ENCODE measurements around the gene SH3RF3. TPM values are rescaled to one million over a fixed set of nuclear protein-coding genes. Genes with fewer than 3 reads are reported as not detected.

The SH3RF3 gene
- total and polyA plus RNA-seq, 10 of the 15 experiments (the other 5 are each of a cell fraction or from before 2014, with no cell fraction given), result 0.08 to 8.8 (median 2.3) TPM

DNA sequence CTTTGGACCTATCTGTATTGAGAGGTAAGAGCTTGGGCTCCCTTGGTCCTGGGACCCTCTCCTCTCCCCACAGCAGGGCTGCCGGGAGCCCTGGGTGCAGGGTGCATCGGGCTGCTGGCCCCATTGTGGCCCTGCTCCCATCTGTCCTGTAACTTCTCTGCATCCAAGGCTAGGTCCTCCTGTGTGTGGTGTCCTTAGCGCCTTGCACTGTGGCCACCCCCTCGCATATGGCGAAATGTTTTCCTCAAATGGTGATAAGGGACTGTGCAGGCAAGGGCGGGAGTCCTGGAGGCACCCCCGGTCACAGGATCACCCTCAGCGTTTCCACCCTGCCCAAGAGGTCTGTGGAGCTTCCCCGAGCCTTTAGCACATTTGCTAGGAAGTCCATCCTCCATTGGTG, 208.2 kb downstream of the SH3RF3 start:
- Histone ChIP-seq H3K36me3 (ENCODE audit: control insufficient read depth in 2 of 2, insufficient read depth in 2 of 2, low read length in 1 of 2) (no peaks in the 10 kb centered on the region), H3K9me3 (replicated peaks; ENCODE audit: control insufficient read depth, insufficient read depth, low read length) (no peaks in the 10 kb centered on the region), H3K4me2 (ENCODE audit: control insufficient read depth, insufficient read depth) (no peak overlapping the region), H3K4me3 (no peak overlapping the region), H3K79me2 (ENCODE audit: control insufficient read depth, insufficient read depth, low read length) (no peaks in the 10 kb centered on the region), H3K27me3 (replicated peaks in 1 of 2; ENCODE audit: control insufficient read depth in 2 of 2, insufficient read depth in 2 of 2, low read length in 1 of 2) (no peaks in the 10 kb centered on the region), H3K27ac (ENCODE audit: control insufficient read depth, insufficient read depth) (no peak overlapping the region), H4K20me1 (ENCODE audit: control insufficient read depth, insufficient read depth) (no peaks in the 10 kb centered on the region), H2AFZ (ENCODE audit: control insufficient read depth, low read depth, low read length) (no peak overlapping the region), H3K4me1 (ENCODE audit: control insufficient read depth, insufficient read depth, low read length) (peaks cover 29% of the 10 kb centered on the region), H3K9ac (ENCODE audit: control insufficient read depth, insufficient read depth, low read length) (no peak overlapping the region)
- ChIA-PET CTCF (no interaction called here), RAD21 (ENCODE audit: unreplicated experiment) (no interaction called here), POLR2A (no interaction called here), SMC1A (ENCODE audit: uncharacterized antibody, unreplicated experiment) (no interaction called here)
- intact Hi-C loops (cut with micrococcal nuclease; ENCODE audit: unreplicated experiment), result loop anchor here (10.0 kb wide), 1 partner anchor 122 kb away; no protein-coding TSS in a partner anchor
- BruUV-seq (replicated peaks), result no TSS peak
- ATAC-seq (no peak), FAIRE-seq (no peak), DNase-seq (ENCODE audit: low read depth, low spot score) (no peak)
- TF ChIP-seq IRF4 (IDR thresholded peaks at IDR 0.05; ENCODE audit: low read depth, low read length), result no peak
- 46% methylated on average over 9 of the region's 9 CpGs for WGBS (ENCODE audit: insufficient coverage, insufficient replicate concordance, low lambda C conversion rate, missing lambda C conversion rate)
- in situ Hi-C loops (cut with MboI), result no loop called here

DNA sequence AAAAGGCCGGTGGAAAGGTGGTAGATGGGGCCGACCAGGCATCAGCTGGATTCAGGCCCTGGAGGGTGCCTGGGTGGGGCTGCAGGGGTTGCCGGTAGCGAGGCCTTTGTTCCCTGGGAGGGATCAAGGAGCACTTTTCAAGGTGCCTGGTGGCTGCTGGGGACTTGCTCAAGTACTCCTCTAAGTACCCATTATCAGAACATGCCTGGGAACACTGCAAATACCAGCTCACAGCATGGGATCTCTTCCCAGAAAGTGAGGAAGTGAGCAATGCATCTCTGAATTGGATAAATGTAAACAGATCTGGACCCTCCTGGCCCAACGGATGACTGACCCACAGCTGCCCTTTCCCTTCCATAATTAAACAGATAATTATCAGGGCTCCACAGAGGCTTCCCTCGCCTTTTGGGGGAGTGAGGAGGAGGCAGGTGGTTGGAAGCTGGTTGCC, 210.5 kb downstream of the SH3RF3 start:
- SMC1A ChIA-PET (ENCODE audit: uncharacterized antibody, unreplicated experiment), result interaction anchor here (0.8 kb wide), 1 partner anchor 209 kb away, joined by 3 read pairs; no protein-coding TSS in a partner anchor
- Histone ChIP-seq H3K9me3 (replicated peaks; ENCODE audit: control insufficient read depth, insufficient read depth, low read length) (no peaks in the 10 kb centered on the region), H3K4me1 (ENCODE audit: control insufficient read depth, insufficient read depth, low read length) (peaks cover 12% of the 10 kb centered on the region), H3K27me3 (replicated peaks in 1 of 2; ENCODE audit: control insufficient read depth in 2 of 2, insufficient read depth in 2 of 2, low read length in 1 of 2) (no peaks in the 10 kb centered on the region), H3K27ac (ENCODE audit: control insufficient read depth, insufficient read depth) (no peak overlapping the region), H3K79me2 (ENCODE audit: control insufficient read depth, insufficient read depth, low read length) (no peaks in the 10 kb centered on the region), H4K20me1 (ENCODE audit: control insufficient read depth, insufficient read depth) (no peaks in the 10 kb centered on the region), H3K9ac (ENCODE audit: control insufficient read depth, insufficient read depth, low read length) (no peak overlapping the region), H3K4me3 (no peak overlapping the region), H3K36me3 (ENCODE audit: control insufficient read depth in 2 of 2, insufficient read depth in 2 of 2, low read length in 1 of 2) (no peaks in the 10 kb centered on the region), H3K4me2 (ENCODE audit: control insufficient read depth, insufficient read depth) (no peak overlapping the region), H2AFZ (ENCODE audit: control insufficient read depth, low read depth, low read length) (no peak overlapping the region)
- POLR2A ChIA-PET, result interaction anchor here (0.5 kb wide), 1 partner anchor 35 kb away, joined by 3 read pairs; no protein-coding TSS in a partner anchor
- RAD21 ChIA-PET (ENCODE audit: unreplicated experiment), result no interaction called here
- ATAC-seq (no peak), DNase-seq (ENCODE audit: low read depth, low spot score) (no peak), FAIRE-seq (no peak)
- no TSS peak for BruUV-seq (replicated peaks)
- in situ Hi-C loops (cut with MboI), result no loop called here
- CTCF ChIA-PET, result interaction anchor here (0.6 kb wide), 1 partner anchor 13 kb away, joined by 4 read pairs; no protein-coding TSS in a partner anchor
- TF ChIP-seq JUNB (IDR thresholded peaks at IDR 0.05) (no peak), NRF1 (conservative IDR thresholded peaks at IDR 0.05; ENCODE audit: low read depth, low read length) (no peak), POU2F2 (IDR thresholded peaks at IDR 0.05; ENCODE audit: borderline replicate concordance, low read depth, low read length) (no peak)
- TF ChIP-seq, protein P1, sequence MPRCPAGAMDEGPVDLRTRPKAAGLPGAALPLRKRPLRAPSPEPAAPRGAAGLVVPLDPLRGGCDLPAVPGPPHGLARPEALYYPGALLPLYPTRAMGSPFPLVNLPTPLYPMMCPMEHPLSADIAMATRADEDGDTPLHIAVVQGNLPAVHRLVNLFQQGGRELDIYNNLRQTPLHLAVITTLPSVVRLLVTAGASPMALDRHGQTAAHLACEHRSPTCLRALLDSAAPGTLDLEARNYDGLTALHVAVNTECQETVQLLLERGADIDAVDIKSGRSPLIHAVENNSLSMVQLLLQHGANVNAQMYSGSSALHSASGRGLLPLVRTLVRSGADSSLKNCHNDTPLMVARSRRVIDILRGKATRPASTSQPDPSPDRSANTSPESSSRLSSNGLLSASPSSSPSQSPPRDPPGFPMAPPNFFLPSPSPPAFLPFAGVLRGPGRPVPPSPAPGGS (IDR thresholded peaks at IDR 0.05; ENCODE audit: borderline replicate concordance, insufficient read depth, low read depth, low read length, poor library complexity, severe bottlenecking), result no peak
- TF ChIP-seq, protein P2, sequence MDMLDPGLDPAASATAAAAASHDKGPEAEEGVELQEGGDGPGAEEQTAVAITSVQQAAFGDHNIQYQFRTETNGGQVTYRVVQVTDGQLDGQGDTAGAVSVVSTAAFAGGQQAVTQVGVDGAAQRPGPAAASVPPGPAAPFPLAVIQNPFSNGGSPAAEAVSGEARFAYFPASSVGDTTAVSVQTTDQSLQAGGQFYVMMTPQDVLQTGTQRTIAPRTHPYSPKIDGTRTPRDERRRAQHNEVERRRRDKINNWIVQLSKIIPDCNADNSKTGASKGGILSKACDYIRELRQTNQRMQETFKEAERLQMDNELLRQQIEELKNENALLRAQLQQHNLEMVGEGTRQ (IDR thresholded peaks at IDR 0.05; ENCODE audit: borderline replicate concordance, low read depth, low read length), result no peak
- TF ChIP-seq, protein P3, sequence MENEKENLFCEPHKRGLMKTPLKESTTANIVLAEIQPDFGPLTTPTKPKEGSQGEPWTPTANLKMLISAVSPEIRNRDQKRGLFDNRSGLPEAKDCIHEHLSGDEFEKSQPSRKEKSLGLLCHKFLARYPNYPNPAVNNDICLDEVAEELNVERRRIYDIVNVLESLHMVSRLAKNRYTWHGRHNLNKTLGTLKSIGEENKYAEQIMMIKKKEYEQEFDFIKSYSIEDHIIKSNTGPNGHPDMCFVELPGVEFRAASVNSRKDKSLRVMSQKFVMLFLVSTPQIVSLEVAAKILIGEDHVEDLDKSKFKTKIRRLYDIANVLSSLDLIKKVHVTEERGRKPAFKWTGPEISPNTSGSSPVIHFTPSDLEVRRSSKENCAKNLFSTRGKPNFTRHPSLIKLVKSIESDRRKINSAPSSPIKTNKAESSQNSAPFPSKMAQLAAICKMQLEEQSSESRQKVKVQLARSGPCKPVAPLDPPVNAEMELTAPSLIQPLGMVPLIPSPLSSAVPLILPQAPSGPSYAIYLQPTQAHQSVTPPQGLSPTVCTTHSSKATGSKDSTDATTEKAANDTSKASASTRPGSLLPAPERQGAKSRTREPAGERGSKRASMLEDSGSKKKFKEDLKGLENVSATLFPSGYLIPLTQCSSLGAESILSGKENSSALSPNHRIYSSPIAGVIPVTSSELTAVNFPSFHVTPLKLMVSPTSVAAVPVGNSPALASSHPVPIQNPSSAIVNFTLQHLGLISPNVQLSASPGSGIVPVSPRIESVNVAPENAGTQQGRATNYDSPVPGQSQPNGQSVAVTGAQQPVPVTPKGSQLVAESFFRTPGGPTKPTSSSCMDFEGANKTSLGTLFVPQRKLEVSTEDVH (IDR thresholded peaks at IDR 0.05; ENCODE audit: low read depth, partially characterized antibody), result no peak
- intact Hi-C loops (cut with micrococcal nuclease; ENCODE audit: unreplicated experiment), result loop anchor here (10.0 kb wide), 1 partner anchor 125 kb away; no protein-coding TSS in a partner anchor
- WGBS (ENCODE audit: insufficient coverage, insufficient replicate concordance, low lambda C conversion rate, missing lambda C conversion rate), result 24% methylated on average over 6 of the region's 6 CpGs

All from GM12878 (cell line).